Spleen (tissue), 7 donors: ENCODE results near the gene TCOF1.

Experiments
- POLR2A ChIP-seq, 3 donors: fragments of 450-650 bp; IDR thresholded peaks; one replicate each; pipeline ENCODE4 v1.5.1; 2017; ENCODE audit warnings: antibody characterized with exemption in 3 of 3, mild to moderate bottlenecking in 1 of 3
- TF ChIP-seq, protein P1 (sequence below), 11 experiments: fragments of 200-600 bp in 7 of 11; fragments of 450-650 bp in 4 of 11; sonication (generic) in 4 of 11; IDR thresholded peaks in 8 of 11; conservative IDR thresholded peaks in 3 of 11; 1 replicate in 7 of 11; 2 replicates in 4 of 11; pipeline versions ENCODE4 v1.4.0 to v1.8.0; 2016 to 2021; ENCODE audit warnings: antibody characterized with exemption in 11 of 11, inconsistent platforms in 4 of 11, mild to moderate bottlenecking in 1 of 11
- donor health status: DM: no; HTN: no; CAD: no; lungs with moderate emphysema.
- donor health status: DM: no; HTN: no; CAD: no.
- donor health status: DM: no; HTN: no; CAD: no.

DNA sequence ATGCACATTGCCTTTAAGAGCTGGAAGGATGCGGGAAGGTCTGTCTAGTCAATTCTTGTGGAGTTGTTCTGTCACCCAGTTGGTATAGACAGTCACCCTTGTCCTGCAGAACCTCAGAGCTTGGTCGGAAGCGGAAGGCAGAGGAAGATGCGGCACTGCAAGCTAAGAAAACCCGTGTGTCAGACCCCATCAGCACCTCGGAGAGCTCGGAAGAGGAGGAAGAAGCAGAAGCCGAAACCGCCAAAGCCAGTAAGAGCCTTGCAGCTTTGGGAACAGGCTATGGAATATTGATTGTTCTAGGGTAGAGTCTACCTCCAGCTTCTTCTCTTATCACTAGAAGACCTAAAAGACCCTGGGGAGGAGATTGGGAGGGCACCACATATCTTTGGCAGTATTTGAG is 6.5 kb downstream of the TCOF1 start:
- TF ChIP-seq, protein P1, sequence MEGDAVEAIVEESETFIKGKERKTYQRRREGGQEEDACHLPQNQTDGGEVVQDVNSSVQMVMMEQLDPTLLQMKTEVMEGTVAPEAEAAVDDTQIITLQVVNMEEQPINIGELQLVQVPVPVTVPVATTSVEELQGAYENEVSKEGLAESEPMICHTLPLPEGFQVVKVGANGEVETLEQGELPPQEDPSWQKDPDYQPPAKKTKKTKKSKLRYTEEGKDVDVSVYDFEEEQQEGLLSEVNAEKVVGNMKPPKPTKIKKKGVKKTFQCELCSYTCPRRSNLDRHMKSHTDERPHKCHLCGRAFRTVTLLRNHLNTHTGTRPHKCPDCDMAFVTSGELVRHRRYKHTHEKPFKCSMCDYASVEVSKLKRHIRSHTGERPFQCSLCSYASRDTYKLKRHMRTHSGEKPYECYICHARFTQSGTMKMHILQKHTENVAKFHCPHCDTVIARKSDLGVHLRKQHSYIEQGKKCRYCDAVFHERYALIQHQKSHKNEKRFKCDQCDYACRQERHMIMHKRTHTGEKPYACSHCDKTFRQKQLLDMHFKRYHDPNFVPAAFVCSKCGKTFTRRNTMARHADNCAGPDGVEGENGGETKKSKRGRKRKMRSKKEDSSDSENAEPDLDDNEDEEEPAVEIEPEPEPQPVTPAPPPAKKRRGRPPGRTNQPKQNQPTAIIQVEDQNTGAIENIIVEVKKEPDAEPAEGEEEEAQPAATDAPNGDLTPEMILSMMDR (IDR thresholded peaks at IDR 0.05 in 8 of 11, conservative IDR thresholded peaks at IDR 0.05 in 3 of 11): no peak
- TF ChIP-seq POLR2A (IDR thresholded peaks at IDR 0.05): no peak
